WTC11 (cell line): ENCODE data around the gene CSTA.

Experiments
- CTCF ChIP-seq: fragments of 200-600 bp; IDR thresholded peaks from 2 replicates; pipeline ENCODE4 v1.8.0; 2022; ENCODE audit warnings: antibody characterized with exemption
- E2F4 ChIP-seq: sonication (generic); formaldehyde crosslinking; IDR thresholded peaks from 2 replicates; pipeline ENCODE4 v1.8.1; 2022; ENCODE audit warnings: low read depth, mild to moderate bottlenecking, moderate library complexity, missing genetic modification reagents, borderline replicate concordance
- ELF4 ChIP-seq: sonication (generic); formaldehyde crosslinking; IDR thresholded peaks from 2 replicates; pipeline ENCODE4 v1.8.1; 2022; ENCODE audit warnings: low read depth, mild to moderate bottlenecking, moderate library complexity, missing genetic modification reagents
- MAX ChIP-seq: sonication (generic); formaldehyde crosslinking; IDR thresholded peaks from 2 replicates; pipeline ENCODE4 v1.8.0; 2022; ENCODE audit warnings: mild to moderate bottlenecking, missing genetic modification reagents
- NFE2L1 ChIP-seq: sonication (generic); formaldehyde crosslinking; IDR thresholded peaks from 2 replicates; pipeline ENCODE4 v1.8.1; 2023; ENCODE audit warnings: missing genetic modification reagents
- SP1 ChIP-seq: sonication (generic); formaldehyde crosslinking; conservative IDR thresholded peaks from 2 replicates; pipeline ENCODE4 v1.8.1; 2022; ENCODE audit warnings: missing genetic modification reagents
- TEAD4 ChIP-seq: sonication (generic); formaldehyde crosslinking; IDR thresholded peaks from 2 replicates; pipeline ENCODE4 v1.8.0; 2022; ENCODE audit warnings: mild to moderate bottlenecking, missing genetic modification reagents
- TP53 ChIP-seq: sonication (generic); formaldehyde crosslinking; IDR thresholded peaks from 2 replicates; pipeline ENCODE4 v1.8.1; 2023; ENCODE audit warnings: mild to moderate bottlenecking, missing genetic modification reagents
- USF1 ChIP-seq: sonication (generic); formaldehyde crosslinking; IDR thresholded peaks from 2 replicates; pipeline ENCODE4 v1.8.0; 2022; ENCODE audit warnings: mild to moderate bottlenecking, missing genetic modification reagents

DNA sequence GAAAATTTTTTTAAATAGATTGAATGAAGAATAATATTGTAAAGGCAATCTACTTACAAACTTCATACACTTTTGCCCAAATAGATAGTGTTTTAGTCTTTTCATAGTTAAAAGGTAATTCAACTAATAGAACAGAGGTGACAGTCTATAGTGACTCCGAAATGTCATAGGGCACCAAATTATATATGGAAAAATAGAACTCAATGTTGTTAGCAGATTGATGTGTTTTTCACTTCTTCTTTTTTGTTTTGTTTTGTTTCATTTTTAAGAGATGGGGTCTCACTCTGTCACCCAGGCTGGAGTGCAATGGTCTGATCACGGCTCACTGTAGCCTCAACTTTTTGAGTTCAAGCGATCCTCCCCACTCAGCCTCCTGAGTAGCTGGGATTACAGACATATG, 721 bp downstream of the CSTA start:
- no peak for TF ChIP-seq MAX (CRISPR knock-in tag)
- no peak for TF ChIP-seq ELF4 (CRISPR knock-in tag)
- TF ChIP-seq CTCF: no peak
- no peak for TF ChIP-seq USF1 (CRISPR knock-in tag)
- TF ChIP-seq TP53 (CRISPR knock-in tag): no peak
- no peak for TF ChIP-seq NFE2L1 (CRISPR knock-in tag)
- TF ChIP-seq E2F4 (CRISPR knock-in tag): no peak
- no peak for TF ChIP-seq SP1 (CRISPR knock-in tag)
- TF ChIP-seq TEAD4 (CRISPR knock-in tag): no peak
